HL-60/S4 treated with phorbol 12-myristate 13-acetate at 8.2 ng/mL for 4 days and 3 days (cell line): ENCODE results near the gene CIB4.

Source experiments
- in situ Hi-C: fragments of 300-500 bp; cut with MboI; formaldehyde crosslinking; loops from 2 replicates; pipeline ENCODE4 v1.15.0; 2022; ENCODE audit warnings: low sequenced_read_pairs

Gene CIB4

DNA sequence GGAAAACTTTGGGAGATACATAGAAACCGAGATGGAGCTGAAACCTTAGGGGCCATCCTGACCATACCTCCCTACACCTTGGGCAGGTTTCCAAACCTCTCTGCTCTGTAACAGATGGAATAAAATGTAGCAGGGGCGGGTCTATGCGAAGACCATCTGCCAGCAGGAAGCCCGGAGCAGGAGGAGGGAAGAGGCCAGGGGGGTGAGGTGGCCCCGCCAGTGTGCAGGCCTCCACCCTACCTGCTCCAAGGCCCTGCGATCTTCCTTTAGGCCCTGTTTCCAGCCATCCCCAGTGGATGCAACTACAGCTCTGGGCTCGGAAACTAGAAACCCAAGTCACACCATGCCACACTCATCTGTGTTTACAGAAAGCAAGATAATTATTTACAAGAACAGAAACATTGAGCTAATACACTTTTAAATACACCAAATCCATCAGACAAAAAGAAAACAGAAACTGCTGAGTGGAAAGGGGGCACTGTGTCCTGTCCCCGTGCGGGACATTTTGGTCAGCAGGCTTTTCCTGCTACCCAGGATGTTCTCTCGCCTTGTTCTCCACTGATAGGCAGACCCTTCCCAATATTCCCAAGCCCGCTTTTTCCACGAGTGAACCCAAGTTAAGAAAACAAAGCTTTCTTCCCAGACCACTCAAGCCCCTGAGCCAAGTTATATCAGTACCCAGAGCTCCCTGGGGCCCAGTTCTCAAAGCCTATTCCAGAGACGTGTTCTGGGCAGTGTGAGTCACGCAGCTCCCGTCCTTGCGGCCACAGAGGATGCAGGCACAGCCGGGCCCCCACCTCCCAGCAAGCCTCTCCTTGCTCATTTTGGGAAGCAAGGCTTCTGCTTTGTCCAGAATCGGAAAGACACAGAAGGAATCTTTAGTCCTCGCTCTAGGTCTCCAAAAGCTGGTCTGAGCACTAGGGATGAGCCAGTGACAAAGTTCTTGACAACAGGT is 17.3 kb downstream of the CIB4 start:
- in situ Hi-C loops = no loop called here

- in situ Hi-C loops = no loop called here
Observed at GRCh38 chr2:26621469-26622199, 19.5 kb downstream of the CIB4 start.

DNA sequence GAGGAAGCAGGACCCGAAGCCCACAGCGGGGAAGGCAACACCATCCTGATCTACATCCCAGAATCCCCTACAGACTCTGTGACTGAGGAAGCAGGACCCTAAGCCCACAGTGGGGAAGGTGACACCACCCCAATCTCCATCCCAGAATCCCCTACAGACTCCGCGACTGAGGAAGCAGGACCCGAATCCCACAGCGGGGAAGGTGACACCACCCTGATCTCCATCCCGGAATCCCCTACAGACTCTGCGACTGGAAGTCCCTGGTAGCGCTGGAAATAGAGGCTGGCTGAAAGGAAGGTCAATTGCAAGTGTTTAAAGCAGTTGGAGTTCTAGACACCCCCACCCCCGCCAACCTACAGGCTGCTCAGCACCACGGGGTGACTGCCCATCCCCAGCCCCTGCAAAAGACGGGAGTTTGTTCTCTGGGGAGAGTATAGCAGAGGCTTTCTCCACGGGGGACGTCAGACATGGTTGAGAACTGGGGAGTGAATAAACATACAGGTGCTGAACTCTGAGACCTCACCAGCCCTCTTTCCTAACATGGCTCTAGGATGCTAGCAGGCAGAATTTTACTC is 21.0 kb downstream of the CIB4 start:
- in situ Hi-C loops = no loop called here

GRCh38 chr2:26619521-26619951 is 21.6 kb downstream of the CIB4 start:
- in situ Hi-C loops = loop anchor here (10.0 kb wide), 1 partner anchor 135 kb away; no protein-coding TSS in a partner anchor

GRCh38 chr2:26619096-26619495 is 22.1 kb downstream of the CIB4 start:
- in situ Hi-C loops = loop anchor here (10.0 kb wide), 1 partner anchor 136 kb away; no protein-coding TSS in a partner anchor

- in situ Hi-C loops = loop anchor here (10.0 kb wide), 1 partner anchor 136 kb away; no protein-coding TSS in a partner anchor
Observed at GRCh38 chr2:26618611-26619010, 22.6 kb downstream of the CIB4 start.

DNA sequence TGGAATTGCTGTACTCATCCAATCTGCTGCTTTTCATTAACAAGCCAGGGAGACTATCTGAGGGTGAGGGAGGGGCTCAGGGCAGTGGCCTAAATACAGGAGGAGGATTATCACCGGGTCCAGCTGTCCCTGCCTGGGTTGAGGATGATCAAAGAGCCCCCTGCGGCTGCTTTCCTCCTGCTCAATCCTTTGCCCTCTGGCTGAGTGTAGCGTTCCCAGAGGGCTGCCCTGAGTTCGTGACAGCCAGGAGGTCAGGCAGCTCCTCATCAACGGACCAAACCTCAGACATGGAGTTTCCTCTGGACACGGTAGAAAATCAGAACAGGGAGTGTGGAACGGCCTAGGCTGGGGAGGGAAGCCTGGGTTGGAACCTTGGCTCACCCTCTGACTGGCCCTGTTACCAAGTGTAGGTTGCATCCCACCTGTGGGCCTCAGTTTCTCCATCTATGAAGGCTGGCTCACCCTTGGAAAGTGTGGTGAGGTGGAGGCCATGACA is 23.5 kb downstream of the CIB4 start:
- in situ Hi-C loops = loop anchor here (10.0 kb wide), 1 partner anchor 137 kb away; no protein-coding TSS in a partner anchor

DNA sequence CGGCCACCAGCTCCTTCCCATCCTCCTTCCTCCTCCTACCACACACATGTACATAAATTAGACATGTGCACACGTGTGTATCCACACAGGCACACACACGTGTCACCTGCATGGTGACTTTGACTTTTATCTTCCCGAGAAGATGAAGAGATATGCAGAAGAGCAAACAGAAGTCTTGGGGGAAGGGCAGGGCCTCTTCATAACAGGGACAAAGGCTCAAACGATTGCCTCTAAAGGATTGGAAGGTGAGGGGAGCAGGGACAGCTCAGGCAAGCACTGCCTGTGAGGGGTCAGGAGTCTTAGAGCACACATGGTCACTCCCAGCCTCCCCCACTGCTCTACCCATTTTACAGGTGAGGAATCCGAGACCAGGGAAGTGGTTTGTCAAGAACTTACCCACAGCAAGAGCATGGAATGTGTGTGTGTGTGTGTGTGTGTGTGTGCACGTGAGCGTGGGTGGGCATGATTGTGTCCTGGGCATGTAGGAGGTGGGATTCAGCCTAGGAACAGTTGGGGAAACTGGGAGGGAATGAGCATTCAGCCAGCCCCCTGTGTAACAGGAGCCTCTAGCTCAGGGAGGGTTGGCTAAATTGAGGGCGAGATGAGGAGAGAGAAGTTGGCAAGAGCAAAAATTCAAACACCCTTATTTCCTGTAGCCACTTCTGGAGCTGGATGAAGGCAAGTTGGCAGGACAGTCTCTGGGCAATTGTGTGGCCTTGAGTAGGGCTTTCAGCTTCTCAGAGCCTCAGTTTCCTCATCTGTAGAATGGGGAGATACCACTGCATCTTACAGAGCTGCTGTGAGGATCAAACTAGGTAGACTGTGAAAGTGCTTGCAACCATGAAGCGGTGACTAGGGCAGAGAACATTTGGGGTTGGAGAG is 24.2 kb downstream of the CIB4 start:
- in situ Hi-C loops = loop anchor here (10.0 kb wide), 1 partner anchor 138 kb away; no protein-coding TSS in a partner anchor

DNA sequence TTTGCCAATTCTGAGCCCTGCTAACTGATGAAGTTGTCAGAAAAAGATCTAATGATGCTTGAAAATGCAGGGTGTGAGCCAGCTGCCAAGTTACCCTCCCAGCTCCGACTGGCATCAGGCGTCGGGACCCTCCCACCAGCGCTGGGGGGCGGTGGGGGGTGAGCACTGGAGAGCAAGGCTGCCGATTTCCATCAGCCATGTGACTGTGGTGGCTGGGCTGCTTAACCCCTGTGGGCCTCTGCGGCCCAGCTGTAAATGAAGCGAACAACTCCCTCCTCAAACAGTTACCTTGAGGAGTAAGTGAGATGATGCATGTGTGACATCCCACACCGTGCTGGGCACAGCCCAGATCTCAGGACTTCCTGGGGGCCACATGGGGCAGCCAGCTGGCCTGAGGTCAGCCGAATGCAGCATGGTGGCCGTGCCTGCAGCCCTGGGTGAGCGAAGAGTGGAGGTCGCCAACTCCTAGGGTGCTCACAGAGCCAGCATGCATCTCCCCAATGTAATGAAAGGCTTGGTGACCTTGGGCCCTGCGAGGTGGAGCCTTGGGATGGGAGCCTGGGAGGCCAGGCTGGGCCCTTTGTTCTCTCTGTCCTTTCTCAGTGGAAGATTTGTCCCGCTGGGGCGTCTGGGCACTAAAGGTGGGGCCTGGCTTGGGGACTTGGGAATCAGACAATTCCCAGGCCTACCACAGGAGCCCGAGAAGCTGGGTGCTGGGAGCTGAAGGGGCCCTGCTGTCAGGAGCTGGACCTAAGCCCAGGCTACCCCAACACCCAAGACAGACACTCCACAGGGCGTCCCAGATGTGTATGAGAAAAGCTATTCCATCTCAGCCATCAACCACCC is 25.1 kb downstream of the CIB4 start:
- in situ Hi-C loops = loop anchor here (10.0 kb wide), 1 partner anchor 139 kb away; no protein-coding TSS in a partner anchor

GRCh38 chr2:26615336-26615859 is 25.8 kb downstream of the CIB4 start:
- in situ Hi-C loops = loop anchor here (10.0 kb wide), 1 partner anchor 139 kb away; no protein-coding TSS in a partner anchor

DNA sequence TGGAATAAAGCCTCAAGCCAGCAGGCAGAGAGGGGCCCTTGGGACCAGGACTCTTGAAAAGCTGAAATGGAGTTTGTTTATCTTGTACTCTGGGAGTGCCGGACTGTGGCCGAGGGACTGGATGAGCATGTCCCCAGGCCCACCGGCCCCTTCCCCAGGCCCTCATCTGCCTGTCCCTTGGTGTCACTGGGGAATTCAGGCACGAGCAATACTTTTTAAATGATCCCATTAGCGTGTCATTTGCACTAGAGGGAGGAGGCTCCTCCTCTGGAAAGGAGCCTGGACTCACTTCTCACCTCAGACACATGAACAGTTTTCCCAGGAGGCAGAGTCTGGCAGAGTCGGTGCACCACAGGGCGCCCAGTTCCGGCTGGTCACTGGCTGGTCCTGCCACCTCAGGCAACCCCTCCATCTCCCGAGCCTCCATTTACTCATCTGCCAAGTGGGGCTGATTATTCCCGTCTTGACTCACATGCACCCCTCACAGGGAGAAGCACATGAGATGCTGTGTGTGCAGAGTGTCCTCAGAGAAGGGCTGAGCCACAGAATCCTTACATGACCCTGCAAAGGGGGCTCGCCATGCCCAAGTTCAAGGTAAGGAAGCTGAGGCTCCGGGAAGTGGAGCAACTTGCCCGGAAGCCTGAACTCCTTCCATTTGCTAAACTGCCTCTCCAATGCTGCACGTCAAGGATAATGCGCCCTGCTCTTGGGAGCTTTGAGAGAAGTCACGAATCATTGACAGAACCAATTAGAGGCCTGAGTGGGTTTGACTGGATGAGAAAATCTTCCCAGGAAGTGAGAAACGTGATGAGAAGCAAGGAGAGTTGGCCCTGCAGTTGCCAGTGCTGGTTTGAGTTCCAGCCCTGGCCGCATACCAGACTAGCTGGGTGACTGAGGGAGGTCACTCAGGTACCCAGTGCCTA is 26.7 kb downstream of the CIB4 start:
- in situ Hi-C loops = loop anchor here (10.0 kb wide), 1 partner anchor 140 kb away; no protein-coding TSS in a partner anchor

DNA sequence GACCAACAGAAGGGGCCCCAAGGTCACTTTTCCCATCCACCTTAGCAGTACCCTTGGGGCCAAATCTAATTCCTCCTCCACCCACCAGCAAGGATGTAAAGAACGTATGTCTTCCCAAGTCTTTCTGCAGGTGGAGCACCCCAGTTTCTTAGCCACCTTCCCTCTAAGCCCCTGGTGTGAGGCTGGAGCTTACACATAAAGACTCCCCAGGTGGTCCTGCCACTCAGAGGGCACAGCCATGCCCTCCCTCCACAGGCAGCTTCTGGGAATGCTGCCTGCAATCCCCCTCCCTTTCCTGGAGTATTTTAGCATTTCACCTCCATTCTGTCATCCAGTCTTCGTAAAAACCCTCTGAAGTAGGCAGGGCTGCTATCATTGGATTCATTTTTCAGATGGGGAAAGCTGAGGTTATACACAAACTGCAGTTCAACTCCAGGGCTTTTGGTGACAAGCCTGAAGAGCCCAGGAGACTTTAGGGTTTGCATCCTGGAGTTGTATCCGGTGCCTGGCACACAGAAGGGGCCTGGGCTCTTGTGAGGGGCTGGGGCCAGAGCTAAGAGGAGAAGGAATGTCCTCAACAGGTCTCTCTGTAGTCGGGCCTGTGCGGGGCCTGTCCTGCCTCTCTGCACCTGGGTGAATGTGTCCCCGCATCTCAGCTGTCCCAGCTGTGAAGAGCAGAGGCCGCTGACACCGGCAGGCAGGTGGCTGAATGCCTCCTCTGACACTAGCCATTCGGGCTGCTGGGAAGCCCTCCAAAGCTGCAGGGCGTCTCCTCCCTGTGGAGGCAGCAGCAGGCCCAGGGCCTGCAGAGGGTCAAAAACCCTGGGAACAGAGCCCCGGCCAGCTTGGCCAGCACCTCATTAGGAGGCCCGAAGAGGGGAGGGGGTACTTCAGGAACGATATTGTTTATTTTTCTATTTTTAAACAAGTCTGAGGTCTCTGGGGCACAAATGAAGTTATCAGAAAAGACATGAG is 27.6 kb downstream of the CIB4 start:
- in situ Hi-C loops = loop anchor here (10.0 kb wide), 1 partner anchor 141 kb away; no protein-coding TSS in a partner anchor

DNA sequence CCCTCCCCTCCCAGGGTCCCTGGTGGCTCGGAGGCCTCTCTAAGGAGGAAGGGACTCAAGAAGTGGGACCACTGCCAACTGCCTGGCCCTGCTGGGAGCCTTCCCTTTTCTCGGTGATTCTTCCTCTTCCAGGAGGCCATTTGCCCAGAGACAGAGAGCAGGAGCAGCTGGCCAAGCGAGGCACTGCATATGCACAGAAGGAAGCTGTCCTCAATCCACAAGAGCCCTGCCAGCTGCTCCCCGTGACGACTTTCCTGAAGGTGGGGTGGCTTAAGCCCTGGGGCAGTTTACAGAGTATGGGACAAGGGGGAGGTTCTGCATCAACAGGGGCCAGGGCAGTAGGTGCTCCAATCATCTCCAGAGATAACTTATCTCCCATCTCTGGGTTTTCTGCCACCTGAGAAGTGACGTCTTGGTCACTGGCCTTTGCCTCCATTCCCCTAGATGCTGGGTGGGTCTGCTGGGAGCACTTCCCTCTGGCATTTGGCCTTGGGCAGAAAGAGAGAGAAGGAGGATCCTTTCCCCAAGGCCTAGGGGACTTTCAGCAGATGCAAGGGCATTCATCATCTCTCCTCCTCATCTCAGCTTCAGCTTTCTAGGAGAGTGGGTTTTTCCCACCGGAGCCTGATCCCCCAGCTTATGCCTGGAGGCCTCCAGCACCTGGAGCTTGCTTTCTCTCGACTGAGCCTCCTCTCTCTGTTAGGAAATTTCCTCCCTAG is 28.5 kb downstream of the CIB4 start:
- in situ Hi-C loops = loop anchor here (10.0 kb wide), 1 partner anchor 142 kb away; no protein-coding TSS in a partner anchor

DNA sequence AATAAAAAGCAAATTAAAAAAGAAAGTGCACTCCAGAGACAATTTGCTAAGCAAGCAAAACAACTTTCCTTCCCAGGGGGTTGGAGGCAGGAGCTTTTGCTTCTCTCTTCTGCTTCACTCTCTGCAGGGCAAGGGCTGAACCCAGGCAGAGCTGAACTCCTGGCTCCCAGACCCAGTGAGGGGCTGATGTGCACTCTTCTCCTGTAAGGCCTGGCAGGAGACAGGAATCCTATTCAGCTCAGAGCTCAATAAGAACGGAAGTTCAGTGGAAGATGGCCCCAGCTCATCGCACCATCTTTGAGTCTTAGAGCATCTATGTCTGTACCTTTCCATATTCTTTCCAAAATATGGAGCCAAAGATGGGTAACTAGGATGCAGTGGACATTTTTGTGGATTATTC is 29.1 kb downstream of the CIB4 start:
- in situ Hi-C loops = loop anchor here (10.0 kb wide), 1 partner anchor 143 kb away; no protein-coding TSS in a partner anchor
